ENCODE measurements around the gene NUMB. TPM values are rescaled to one million over a fixed set of nuclear protein-coding genes. Genes with fewer than 3 reads are reported as not detected.

NUMB gene
- total RNA-seq, 4 donors from 2014 or later: 27.7 to 52.8 (median 34.2) TPM

DNA sequence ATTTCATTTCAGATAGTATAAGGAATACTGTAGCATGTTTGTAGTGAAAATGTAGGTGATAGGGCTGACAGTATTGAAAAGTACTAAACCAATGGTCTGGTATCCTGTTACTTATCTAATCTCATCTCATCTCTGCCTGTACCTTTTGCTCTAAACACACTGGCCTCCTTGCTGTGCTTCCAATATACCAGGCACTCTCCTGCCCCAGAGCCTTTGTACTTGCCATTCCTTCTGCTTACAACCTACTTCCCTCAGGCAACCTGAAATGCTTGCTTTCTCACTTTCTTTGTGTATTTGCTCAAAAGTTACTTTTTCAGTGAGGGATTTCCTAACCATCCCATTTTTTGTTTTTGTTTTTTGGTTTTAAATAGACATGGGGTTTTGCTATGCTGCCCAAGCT is 119.1 kb downstream of the NUMB start:
- no peaks in the 10 kb centered on the region for H3K27me3 ChIP-seq
- no peak for DNase-seq
- H3K4me3 ChIP-seq: no peak overlapping the region
- H3K4me1 ChIP-seq: peaks cover 0 to 5% (median 0%) of the 10 kb centered on the region in 3 donors
- intact Hi-C loops (cut with DNase I): no loop called here
- no peak for TF ChIP-seq POLR2A (IDR thresholded peaks at IDR 0.05)
- TF ChIP-seq, protein P1, sequence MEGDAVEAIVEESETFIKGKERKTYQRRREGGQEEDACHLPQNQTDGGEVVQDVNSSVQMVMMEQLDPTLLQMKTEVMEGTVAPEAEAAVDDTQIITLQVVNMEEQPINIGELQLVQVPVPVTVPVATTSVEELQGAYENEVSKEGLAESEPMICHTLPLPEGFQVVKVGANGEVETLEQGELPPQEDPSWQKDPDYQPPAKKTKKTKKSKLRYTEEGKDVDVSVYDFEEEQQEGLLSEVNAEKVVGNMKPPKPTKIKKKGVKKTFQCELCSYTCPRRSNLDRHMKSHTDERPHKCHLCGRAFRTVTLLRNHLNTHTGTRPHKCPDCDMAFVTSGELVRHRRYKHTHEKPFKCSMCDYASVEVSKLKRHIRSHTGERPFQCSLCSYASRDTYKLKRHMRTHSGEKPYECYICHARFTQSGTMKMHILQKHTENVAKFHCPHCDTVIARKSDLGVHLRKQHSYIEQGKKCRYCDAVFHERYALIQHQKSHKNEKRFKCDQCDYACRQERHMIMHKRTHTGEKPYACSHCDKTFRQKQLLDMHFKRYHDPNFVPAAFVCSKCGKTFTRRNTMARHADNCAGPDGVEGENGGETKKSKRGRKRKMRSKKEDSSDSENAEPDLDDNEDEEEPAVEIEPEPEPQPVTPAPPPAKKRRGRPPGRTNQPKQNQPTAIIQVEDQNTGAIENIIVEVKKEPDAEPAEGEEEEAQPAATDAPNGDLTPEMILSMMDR (IDR thresholded peaks at IDR 0.05): no peak
- H3K36me3 ChIP-seq: no peaks in the 10 kb centered on the region
- H3K27ac ChIP-seq: no peak overlapping the region
- no peaks in the 10 kb centered on the region for H3K9me3 ChIP-seq

- intact Hi-C loops (cut with DNase I): no loop called here
- TF ChIP-seq, protein P1 (IDR thresholded peaks at IDR 0.05): no peak
- Histone ChIP-seq H3K9me3 (no peaks in the 10 kb centered on the region), H3K27me3 (no peaks in the 10 kb centered on the region), H3K36me3 (no peaks in the 10 kb centered on the region), H3K27ac (no peak overlapping the region), H3K4me3 (no peak overlapping the region), H3K4me1 (peaks cover 0 to 5% (median 0%) of the 10 kb centered on the region in 3 donors)
- no peak for DNase-seq
- WGBS, 2 donors: 79 to 87% methylated on average over 1 of the region's 1 CpG
These were observed 119.8 kb downstream of the NUMB start for GRCh38 chr14:73338551-73338950.

- TF ChIP-seq, protein P1 (IDR thresholded peaks at IDR 0.05): no peak
- no peak for TF ChIP-seq POLR2A (IDR thresholded peaks at IDR 0.05)
- Histone ChIP-seq H3K27me3 (no peaks in the 10 kb centered on the region), H3K4me1 (peaks cover 0 to 5% (median 0%) of the 10 kb centered on the region in 3 donors), H3K27ac (no peak overlapping the region), H3K4me3 (no peak overlapping the region), H3K9me3 (no peaks in the 10 kb centered on the region), H3K36me3 (no peaks in the 10 kb centered on the region)
- intact Hi-C loops (cut with DNase I): no loop called here
- DNase-seq: no peak
- WGBS, 2 donors: 93 to 96% methylated on average over 2 of the region's 2 CpGs
These were observed 125.3 kb downstream of the NUMB start for GRCh38 chr14:73333031-73333430.

DNA sequence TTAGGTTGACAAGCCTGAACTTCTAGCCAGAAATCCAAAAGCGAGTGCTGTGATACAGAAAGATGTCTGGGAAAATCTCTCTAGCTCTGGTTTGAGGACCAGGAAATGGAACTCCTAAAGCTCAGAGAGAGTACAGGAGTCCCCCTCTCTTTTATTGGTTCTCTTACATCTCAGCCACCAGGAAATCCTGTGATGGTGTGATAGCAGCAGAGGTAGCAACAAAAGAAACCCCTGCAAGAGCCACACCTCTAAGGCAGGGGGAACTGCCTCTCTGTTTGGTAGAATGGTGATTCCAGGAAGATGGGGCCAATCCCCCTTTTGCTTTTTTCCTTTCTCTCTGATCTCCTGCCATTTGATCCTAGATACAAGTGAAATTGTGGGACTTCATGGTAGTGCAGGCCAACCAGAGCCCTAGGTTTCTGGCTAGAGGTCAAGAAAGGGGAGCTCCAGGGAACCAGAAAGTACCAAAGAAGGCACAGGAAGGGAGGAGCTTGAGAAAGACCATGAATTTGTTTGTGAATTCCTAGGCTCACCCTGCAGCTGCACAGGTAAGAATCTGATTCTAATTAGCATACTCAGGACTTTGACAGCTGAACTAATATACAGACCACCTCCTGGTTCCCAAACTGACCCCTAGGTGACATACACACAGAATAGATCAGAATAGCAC is 132.6 kb downstream of the NUMB start:
- H3K4me3 ChIP-seq: no peak overlapping the region
- no peak for TF ChIP-seq POLR2A (IDR thresholded peaks at IDR 0.05)
- TF ChIP-seq, protein P1 (IDR thresholded peaks at IDR 0.05): no peak
- WGBS, 2 donors: 57 to 89% methylated on average over 1 of the region's 1 CpG
- peaks cover 0 to 11% (median 0%) of the 10 kb centered on the region in 3 donors for H3K36me3 ChIP-seq
- intact Hi-C loops (cut with DNase I): no loop called here
- H3K4me1 ChIP-seq: no peaks in the 10 kb centered on the region
- no peak for DNase-seq
- no peak overlapping the region for H3K27ac ChIP-seq
- H3K27me3 ChIP-seq: no peaks in the 10 kb centered on the region
- H3K9me3 ChIP-seq: no peaks in the 10 kb centered on the region

DNA sequence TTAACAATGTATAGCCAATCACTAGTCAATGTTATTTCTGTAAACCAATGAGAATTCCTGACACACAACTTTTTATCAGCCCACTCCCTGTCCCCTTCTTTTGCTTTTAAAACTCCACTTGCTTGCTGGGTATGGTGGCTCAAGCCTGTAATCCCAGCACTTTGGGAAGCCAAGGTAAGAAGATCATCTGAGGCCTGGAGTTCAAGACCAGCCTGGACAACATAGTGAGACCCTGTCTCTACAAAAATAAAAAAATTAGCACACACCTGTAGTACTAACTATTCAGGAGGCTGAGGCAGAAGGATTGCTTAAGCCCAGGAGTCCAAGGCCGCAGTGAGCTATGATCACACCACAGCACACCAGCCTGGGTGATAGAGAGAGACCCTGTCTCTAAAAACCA is 133.3 kb downstream of the NUMB start:
- no peak overlapping the region for H3K4me3 ChIP-seq
- TF ChIP-seq, protein P1 (IDR thresholded peaks at IDR 0.05): no peak
- TF ChIP-seq POLR2A (IDR thresholded peaks at IDR 0.05): no peak
- peaks cover 0 to 11% (median 0%) of the 10 kb centered on the region in 3 donors for H3K36me3 ChIP-seq
- H3K27me3 ChIP-seq: no peaks in the 10 kb centered on the region
- no peaks in the 10 kb centered on the region for H3K4me1 ChIP-seq
- 93 to 100% methylated on average over 1 of the region's 1 CpG for WGBS, 2 donors
- intact Hi-C loops (cut with DNase I): no loop called here
- H3K27ac ChIP-seq: no peak overlapping the region
- no peaks in the 10 kb centered on the region for H3K9me3 ChIP-seq
- DNase-seq: no peak
